DND-41 (cell line): Measurements from ENCODE around the gene SRC.

ENCODE experiments used
- EZH2 ChIP-seq: IDR thresholded peaks from 3 replicates; pipeline ENCODE4 v1.6.1; 2012; ENCODE audit warnings: borderline replicate concordance, low read depth, mild to moderate bottlenecking, moderate library complexity, low read length, inconsistent platforms; ENCODE audit not compliant: severe bottlenecking
- TF ChIP-seq, protein P1 (sequence below): IDR thresholded peaks from 2 replicates; pipeline ENCODE4 v1.5.1; 2012; ENCODE audit warnings: borderline replicate concordance, low read length, moderate library complexity, mild to moderate bottlenecking; ENCODE audit not compliant: poor library complexity, severe bottlenecking; ENCODE audit errors: extremely low read depth

DNA sequence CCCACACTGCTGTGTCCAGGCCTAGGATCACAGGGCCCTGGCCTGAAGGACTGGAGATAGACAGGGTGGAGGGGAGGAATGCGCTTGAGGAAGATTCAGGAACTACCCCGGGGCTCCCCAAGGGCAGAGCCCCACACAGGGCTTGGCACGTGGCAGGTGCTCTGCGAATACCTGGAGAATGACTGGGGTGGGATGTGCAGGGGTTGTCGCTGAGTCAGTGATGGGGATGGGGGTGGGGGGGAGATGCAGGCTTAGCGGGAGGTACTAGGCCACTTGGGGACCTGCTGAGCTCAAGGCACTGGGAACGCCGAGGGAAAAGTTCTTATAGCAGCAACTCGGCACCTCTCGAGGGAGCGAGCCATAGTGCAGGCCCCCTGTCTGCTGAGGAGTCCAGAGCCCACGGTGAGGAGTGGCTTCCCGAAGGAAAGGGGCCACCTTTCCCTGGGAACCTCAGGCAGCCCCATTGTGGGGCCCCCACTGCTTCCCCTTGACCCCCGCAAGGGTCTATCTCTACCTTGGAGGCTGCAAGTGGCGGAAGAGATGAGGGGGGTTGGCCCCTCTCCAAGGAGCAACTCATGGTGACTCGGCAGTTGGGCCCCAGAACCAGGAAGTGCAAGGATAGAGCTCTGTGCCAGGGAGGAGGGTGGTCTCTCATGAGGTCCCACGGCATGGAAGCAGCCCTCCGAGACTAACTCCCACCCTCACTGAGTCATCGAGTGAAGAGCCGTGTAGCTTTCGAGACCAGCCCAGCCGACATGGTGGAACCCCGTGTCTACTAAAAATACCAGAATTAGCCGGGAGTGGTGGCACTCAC, 33.1 kb downstream of the SRC start:
- TF ChIP-seq, protein P1, sequence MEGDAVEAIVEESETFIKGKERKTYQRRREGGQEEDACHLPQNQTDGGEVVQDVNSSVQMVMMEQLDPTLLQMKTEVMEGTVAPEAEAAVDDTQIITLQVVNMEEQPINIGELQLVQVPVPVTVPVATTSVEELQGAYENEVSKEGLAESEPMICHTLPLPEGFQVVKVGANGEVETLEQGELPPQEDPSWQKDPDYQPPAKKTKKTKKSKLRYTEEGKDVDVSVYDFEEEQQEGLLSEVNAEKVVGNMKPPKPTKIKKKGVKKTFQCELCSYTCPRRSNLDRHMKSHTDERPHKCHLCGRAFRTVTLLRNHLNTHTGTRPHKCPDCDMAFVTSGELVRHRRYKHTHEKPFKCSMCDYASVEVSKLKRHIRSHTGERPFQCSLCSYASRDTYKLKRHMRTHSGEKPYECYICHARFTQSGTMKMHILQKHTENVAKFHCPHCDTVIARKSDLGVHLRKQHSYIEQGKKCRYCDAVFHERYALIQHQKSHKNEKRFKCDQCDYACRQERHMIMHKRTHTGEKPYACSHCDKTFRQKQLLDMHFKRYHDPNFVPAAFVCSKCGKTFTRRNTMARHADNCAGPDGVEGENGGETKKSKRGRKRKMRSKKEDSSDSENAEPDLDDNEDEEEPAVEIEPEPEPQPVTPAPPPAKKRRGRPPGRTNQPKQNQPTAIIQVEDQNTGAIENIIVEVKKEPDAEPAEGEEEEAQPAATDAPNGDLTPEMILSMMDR: no peak
- TF ChIP-seq EZH2: no peak
